Anterior cingulate cortex (tissue), 58 donors: ENCODE results near the gene PID1.
"Not testable (repeated sequence)": the region's sequence is repeated elsewhere in the genome, so short reads cannot be mapped to it uniquely, and the experiment has no call there.

Experiments used
- DNase-seq, 58 donors: peaks; one replicate each; lab custom pipeline; 2025; lab: John Stamatoyannopoulos, UW

PID1 gene

GRCh38 chr2:229221641-229222040, 49.4 kb downstream of the PID1 start:
- DNase-seq: no peak

GRCh38 chr2:229220254-229220653, 50.8 kb downstream of the PID1 start:
- peak in 1 of 58 donors; percentile 9 for DNase-seq

- DNase-seq: no peak
These were observed 52.7 kb downstream of the PID1 start for GRCh38 chr2:229218329-229218921.

- DNase-seq: no peak
These were observed 58.8 kb downstream of the PID1 start for GRCh38 chr2:229212241-229212640.

- DNase-seq: no peak
These were observed 60.4 kb downstream of the PID1 start for GRCh38 chr2:229210641-229211040.

GRCh38 chr2:229206548-229206947, 64.5 kb downstream of the PID1 start:
- no peak for DNase-seq

GRCh38 chr2:229205704-229206103, 65.4 kb downstream of the PID1 start:
- DNase-seq: no peak

GRCh38 chr2:229202646-229203045, 68.4 kb downstream of the PID1 start:
- DNase-seq: no peak

- no peak for DNase-seq
These were observed 69.6 kb downstream of the PID1 start for GRCh38 chr2:229201521-229201920.

GRCh38 chr2:229199267-229199666, 71.8 kb downstream of the PID1 start:
- no peak for DNase-seq

GRCh38 chr2:229196448-229196847, 74.6 kb downstream of the PID1 start:
- DNase-seq: no peak

GRCh38 chr2:229195346-229195947, 75.6 kb downstream of the PID1 start:
- no peak for DNase-seq

- DNase-seq: no peak
These were observed 77.8 kb downstream of the PID1 start for GRCh38 chr2:229193281-229193680.

- no peak for DNase-seq
These were observed 79.7 kb downstream of the PID1 start for GRCh38 chr2:229191413-229191812.

GRCh38 chr2:229187123-229187522, 84.0 kb downstream of the PID1 start:
- not testable (repeated sequence) for DNase-seq

GRCh38 chr2:229181641-229182040, 89.4 kb downstream of the PID1 start:
- no peak for DNase-seq

- no peak for DNase-seq
These were observed 90.4 kb downstream of the PID1 start for GRCh38 chr2:229180658-229181057.

GRCh38 chr2:229179628-229180027, 91.5 kb downstream of the PID1 start:
- no peak for DNase-seq

GRCh38 chr2:229178706-229179105, 92.4 kb downstream of the PID1 start:
- DNase-seq: no peak

- DNase-seq: no peak
These were observed 93.0 kb downstream of the PID1 start for GRCh38 chr2:229178117-229178516.

- DNase-seq: no peak
These were observed 95.0 kb downstream of the PID1 start for GRCh38 chr2:229176136-229176535.

- no peak for DNase-seq
These were observed 95.6 kb downstream of the PID1 start for GRCh38 chr2:229175497-229175863.
